Left renal cortex interstitium (tissue), 4 donors: ENCODE measurements around the gene PI4KA. TPM values are rescaled to one million over a fixed set of nuclear protein-coding genes. Genes with fewer than 3 reads are reported as not detected.
A peak's percentile ranks its signal among the peaks of the same experiment; 100 is the strongest.

Experiments used
- DNase-seq, 4 donors: peaks; one replicate each; pipeline ENCODE4 v3.0.0-alpha.2; 2013; ENCODE audit warnings: low read depth in 4 of 4, low spot score in 2 of 4, missing footprints in 1 of 4
- polyA plus RNA-seq, 4 donors: library from polyadenylated mRNA; unstranded; fragments of 120-200 nt; gene quantifications; one replicate each; pipeline ENCODE4 v1.2.1, GENCODE V29; 2013; ENCODE audit not compliant: insufficient read length in 4 of 4

The PI4KA gene
- polyA plus RNA-seq, 4 donors: 54.2 to 105 (median 77.0) TPM

DNA sequence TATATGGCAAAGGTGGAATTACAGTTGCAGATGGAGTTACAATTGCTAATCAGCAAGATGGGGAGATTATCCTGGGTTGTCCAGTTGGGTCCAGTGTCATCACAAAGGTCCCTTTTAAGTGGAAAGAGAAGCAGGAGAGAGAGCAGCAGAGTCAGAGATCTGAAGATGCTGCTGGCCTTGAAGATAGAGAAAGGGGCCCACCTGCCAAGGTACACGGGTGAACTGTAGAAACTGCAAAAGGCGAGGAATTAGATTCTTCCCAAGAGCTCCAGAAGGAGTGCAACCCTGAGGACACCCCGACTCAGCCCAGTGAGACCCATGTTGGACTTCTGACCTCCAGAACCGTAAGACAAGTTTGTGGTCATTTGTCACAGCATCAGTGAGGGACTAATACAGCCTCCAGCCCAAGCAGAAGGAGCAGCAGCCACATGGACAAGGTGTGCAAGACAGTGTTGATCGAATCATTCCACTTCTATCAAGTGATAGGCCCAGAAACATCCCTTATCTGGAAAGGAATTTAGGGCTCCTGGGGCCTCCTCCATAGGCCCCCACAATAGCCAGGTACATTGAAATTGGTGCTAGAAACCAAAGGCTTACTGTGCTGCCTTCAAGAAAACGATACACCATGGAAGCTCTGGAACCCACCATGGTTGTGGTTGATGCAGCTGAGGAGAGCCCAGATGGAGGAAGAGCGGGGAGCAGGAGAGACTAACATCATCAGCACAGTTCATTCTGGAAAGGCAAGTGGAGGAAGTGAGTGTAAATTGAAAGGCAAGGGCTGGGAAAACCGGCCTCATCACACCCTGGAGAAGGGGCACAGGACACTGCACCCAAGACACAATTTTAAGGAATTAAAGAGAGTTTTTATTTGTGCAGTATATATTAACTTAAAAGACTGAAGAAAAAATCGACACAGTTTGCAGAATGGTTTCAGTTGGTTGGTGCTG, 23.5 kb upstream of the PI4KA start:
- no peak for DNase-seq

DNA sequence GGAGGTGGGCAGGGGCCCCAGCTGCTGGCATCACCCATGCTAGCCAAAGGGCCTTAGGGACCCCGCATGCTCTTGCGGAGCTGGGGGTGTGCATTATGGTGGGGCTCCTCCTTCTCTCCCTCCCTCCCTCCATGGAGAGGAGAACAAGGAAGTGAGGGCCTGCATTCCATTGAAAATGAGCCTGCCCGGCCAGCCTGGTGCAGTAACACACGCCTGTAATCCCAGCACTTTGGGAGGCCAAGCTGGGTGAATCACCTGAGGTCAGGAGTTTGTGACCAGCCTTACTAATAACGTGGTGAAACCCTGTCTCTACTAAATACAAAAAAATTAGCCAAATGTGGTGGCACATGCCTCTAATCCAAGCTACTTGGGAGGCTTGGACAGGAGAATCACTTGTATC, 22.6 kb upstream of the PI4KA start:
- DNase-seq: no peak

GRCh38 chr22:20877715-20878114, 19.1 kb upstream of the PI4KA start:
- no peak for DNase-seq

- no peak for DNase-seq
Observed at GRCh38 chr22:20875296-20875695, 16.7 kb upstream of the PI4KA start.

DNA sequence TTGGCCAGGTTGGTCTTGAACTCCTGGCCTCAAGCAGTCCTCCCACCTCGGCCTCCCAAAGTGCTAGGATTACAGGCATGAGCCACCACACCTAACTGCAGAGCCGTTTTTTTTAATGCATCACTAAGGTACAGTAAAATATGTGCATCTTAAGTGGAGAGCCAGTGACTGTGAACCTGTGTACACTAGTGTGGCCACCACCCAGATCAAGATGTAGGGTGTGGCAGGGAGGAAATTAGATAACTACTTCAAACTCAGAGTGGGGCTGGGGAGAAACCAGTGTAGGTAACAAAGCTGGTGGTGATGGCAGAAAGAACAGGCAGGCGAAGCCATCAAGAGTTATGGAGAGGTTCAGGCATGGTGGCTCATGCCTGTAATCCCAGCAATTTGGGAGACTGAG, 14.6 kb upstream of the PI4KA start:
- DNase-seq: no peak

GRCh38 chr22:20869234-20869633, 10.6 kb upstream of the PI4KA start:
- DNase-seq: no peak

DNA sequence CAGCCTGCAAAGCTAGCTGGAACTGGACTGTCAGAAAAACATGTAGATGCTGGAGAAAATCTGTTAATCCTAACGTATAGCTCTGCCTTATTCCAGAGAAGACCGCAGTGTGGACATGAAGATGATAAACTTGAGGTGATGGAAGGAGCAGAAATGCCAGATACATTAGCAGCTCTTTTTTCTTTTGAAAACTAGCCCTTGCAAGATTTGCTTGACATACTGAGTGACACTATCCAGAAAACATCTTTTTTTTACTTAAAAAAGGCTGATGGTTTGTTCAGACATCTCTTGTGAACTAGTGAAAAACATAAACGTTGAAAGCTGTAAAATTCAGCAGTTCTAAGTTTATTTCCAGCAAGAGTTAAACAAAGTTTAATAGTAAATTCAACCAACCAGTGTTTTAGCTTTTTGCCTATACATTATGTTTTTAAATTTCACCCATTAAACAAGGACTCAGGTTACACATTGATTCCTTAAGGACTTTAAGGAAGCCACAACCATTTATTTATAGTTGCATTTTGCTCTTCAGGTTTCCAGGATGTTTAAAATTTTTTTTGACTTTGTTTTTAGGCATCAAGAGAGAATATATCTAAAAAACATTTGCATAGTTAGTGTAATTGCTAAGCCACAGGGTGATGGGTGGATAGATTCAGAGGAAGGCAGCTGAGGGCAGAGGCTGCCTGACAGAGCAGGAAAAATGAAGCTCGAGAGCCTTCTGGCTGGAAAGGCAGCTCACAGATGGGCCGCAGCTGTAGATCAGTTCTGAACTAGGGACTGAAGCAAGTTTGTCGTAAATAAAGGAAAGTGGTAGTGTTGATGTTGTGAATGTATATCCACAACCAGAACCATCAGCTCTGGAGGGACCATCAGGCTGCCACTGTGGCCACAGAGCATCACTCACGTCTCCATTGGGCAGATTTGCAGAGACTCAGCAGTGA, 9.7 kb upstream of the PI4KA start:
- DNase-seq: no peak

GRCh38 chr22:20867179-20868024, 8.8 kb upstream of the PI4KA start:
- DNase-seq: peak in 1 of 4 donors; percentile 39

DNA sequence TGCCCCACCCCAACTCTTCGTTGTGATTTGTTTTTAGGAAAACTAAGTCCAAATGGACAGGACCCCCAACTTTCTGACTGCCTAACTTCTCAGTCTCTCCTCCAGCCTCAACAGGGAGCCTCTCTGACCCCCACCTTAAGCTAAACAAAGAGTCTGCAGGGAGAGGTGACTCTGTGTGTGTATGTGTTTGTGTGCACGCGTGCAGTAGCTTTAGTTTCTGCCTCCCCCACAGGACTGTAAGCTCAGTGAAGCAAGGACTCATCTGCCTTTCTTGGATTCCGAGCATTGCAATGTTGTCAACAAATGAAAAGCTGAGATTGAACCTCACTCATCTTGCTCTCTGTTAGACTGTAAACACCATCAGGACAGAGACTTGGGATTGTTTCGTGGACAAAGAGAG, 8.1 kb upstream of the PI4KA start:
- peak in 1 of 4 donors; percentile 41 for DNase-seq

- DNase-seq: no peak
Observed at GRCh38 chr22:20865875-20866445, 7.3 kb upstream of the PI4KA start.

DNA sequence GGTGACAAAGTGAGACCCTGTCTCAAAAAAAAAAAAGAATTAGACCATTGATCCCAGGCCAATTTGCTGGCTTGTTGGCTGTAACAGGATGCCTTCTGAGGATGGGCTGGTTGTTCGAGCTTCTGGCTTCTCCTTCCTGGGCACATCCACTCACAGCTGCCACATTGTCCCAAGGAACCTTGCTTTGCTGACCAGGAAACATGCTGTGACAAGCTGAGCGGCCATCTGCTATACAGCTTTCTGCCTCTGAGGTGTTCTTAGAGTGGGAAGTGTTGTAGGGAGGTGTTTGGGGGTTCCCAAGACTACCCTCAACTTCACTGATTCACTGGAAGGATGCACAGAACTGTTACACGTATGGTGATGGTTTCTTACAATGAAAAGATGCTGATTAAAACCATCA, 6.7 kb upstream of the PI4KA start:
- DNase-seq: no peak

DNA sequence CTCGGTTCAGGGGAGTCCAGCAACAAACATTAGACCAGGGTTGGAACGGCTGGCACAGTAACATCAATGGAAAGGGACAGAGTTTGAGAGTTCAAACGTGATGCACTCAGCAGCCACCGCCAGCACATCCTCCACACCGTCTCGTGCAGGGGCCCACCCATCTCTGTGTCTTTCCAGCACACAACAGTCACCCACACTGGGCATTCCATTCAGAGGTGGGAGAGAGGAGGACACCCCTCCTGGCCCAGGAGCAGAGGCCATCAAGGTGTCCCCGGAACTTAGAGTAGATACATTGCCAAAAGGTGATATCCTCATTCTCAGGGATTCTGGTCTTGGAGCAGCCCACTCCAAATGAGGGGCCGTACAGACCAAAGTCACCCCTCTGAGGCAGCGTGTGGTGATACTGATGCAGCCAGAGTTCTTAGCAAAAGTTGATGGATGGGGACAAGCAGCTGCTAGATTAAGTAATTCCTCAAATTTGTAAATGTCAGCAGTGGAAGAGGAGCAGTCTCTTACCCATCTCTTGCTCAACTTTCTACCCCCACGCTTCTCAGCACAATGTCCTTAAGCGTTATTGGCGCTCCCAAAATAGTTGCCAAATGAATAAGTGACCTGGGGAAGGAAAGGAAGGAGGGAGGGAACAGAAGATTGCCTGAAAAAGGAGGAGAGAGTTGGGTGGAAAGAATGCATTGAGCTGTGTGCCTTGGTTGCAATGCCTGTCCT, 5.7 kb upstream of the PI4KA start:
- DNase-seq: no peak

DNA sequence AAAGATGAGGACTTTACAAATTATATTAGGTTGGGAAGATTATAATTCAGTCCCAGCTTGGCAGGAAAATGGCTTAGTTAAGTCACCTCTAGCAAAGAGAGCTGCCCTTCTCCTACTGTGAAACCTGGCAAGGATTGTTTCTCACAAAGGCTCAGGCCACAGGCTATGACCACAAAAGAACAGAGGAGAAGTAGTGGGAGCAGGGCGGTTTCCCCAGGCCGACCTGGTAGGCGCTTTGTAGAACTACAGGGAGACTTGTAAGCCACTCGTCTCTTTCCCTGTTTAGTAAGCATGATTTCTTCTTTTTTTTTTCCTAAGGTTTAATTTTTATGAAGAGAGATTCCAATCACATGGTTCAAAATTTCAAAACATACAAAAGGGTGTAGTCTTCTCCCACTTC, 4.8 kb upstream of the PI4KA start:
- no peak for DNase-seq

DNA sequence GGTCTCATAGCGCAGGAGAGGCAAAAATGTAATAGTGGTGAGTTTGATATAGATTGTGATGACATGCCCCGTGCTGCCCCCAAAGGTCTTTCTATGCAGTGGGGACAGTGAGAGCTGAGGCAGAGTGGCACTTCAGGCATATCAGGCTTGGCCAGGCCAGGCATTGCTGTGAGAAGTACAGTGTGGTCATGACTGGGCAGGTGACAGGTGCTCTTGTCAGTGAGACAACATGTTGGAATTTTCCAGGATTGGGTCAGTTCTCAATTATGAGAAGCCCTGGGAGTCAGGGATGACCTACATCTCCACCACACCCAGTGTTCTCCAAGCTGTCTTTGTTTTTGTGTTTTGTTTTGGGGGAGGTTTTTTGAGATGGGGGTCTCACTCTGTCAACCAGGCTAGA, 3.9 kb upstream of the PI4KA start:
- no peak for DNase-seq

DNA sequence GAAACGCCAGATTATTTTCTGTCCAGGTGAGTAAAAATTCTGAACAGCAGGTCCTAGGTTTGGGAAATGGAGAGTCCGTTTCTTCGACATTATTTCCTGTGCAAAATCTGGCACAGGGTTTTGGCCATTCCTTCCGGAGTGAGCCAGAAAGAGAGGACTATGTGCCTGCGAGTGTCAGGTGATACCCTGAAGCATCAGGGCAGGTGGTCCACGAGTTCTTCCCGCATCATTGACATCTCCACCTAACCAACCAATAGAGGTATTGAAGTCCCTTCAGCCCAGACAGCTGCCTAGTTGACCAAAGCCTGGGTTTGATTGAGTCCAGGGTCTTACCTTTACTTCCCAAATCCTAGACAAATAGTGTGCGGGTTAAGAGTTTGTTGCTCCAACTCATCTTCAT, 1.0 kb upstream of the PI4KA start:
- DNase-seq: no peak

DNA sequence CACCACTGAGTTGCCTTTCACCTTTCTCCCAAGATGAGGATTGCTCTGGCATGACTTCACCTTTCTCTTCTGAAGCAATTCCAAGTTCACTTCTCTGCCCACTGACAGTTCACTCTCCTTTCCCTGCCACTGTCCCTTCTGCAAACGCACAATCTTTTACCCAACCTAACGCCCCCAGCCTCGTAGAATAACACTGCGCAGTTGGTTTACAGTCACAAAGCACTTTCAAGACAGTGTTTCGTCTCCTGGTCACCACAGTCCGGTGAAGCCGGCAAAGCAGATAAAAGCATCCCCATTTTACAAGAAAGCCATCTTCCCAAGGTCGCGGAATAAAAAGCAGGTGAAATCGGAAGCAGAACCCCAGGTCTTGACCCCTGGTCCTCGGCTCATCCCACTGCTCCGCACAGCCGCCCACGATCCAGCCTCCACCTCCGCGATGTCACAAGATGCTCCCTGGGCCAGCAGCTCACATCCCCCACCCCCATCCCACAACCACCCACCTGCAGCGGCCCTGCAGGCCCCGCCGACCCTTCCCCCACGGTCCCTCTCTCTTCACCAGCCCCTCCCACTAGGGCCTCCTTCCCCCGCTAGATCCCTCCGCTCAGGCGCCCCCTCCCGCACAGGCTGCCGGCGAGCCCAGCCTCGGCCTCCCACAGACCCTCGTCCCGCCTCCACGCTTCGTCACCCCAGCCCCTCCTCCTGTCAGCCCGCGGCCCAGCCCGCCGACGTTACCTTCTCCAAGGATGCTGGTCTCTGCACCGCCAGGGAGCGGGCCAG, 585 bp downstream of the PI4KA start:
- DNase-seq: peak; percentile 48 to 80 (median 67)

GRCh38 chr22:20857247-20857643, 1.4 kb downstream of the PI4KA start:
- no peak for DNase-seq

- DNase-seq: no peak
Observed at GRCh38 chr22:20853236-20853660, 5.4 kb downstream of the PI4KA start.

- no peak for DNase-seq
Observed at GRCh38 chr22:20852503-20852902, 6.1 kb downstream of the PI4KA start.
